ENCODE data around the gene AAGAB.
A peak's percentile ranks its signal among the peaks of the same experiment; 100 is the strongest.

The AAGAB gene

DNA sequence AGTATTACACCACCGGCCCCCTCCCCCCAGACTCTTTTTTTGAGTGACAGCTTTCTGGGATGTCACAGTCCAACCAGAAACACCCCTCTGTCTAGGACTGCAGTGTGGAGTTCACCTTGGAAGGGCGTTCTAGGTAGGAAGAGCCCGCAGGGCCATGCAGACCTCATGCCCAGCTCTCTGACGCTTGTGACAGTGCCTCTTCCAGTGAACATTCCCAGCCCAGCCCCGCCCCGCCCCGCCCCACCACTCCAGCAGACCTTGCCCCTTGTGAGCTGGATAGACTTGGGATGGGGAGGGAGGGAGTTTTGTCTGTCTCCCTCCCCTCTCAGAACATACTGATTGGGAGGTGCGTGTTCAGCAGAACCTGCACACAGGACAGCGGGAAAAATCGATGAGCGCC lies 63.6 kb downstream of the AAGAB start:
- Histone ChIP-seq H3K4me3 (ENCODE audit: low read depth, low read length) (no peak overlapping the region), H3K36me3 (replicated peaks) (peaks cover 84% of the 10 kb centered on the region), H3K27ac (no peak overlapping the region), H3K27me3 (replicated peaks) (no peaks in the 10 kb centered on the region)
- in situ Hi-C loops (cut with HindIII; ENCODE audit: low pct_ligation_motif_present, low sequenced_read_pairs), result no loop called here
- TF ChIP-seq, protein P1, sequence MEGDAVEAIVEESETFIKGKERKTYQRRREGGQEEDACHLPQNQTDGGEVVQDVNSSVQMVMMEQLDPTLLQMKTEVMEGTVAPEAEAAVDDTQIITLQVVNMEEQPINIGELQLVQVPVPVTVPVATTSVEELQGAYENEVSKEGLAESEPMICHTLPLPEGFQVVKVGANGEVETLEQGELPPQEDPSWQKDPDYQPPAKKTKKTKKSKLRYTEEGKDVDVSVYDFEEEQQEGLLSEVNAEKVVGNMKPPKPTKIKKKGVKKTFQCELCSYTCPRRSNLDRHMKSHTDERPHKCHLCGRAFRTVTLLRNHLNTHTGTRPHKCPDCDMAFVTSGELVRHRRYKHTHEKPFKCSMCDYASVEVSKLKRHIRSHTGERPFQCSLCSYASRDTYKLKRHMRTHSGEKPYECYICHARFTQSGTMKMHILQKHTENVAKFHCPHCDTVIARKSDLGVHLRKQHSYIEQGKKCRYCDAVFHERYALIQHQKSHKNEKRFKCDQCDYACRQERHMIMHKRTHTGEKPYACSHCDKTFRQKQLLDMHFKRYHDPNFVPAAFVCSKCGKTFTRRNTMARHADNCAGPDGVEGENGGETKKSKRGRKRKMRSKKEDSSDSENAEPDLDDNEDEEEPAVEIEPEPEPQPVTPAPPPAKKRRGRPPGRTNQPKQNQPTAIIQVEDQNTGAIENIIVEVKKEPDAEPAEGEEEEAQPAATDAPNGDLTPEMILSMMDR (IDR thresholded peaks at IDR 0.05; ENCODE audit: low read depth, low read length, missing control alignments), result no peak
- DNase-seq, result no peak

DNA sequence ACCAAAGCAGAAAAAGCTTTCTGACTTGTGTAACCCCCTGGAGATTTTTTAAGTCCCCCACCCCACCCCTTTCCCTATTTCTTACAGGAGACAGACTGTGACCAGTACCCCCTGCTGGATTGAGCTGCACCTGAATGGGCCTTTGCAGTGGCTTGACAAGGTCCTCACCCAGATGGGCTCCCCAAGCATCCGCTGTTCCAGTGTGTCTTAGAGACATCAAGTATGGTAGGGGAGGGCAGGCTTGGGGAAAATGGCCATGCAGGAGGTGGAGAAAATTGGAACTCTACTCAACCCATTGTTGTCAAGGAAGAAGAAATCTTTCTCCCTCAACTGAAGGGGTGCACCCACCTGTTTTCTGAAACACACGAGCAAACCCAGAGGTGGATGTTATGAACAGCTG lies 64.1 kb downstream of the AAGAB start:
- TF ChIP-seq, protein P1 (IDR thresholded peaks at IDR 0.05; ENCODE audit: low read depth, low read length, missing control alignments), result no peak
- no peak for DNase-seq
- Histone ChIP-seq H3K27me3 (replicated peaks) (no peaks in the 10 kb centered on the region), H3K27ac (no peak overlapping the region), H3K4me3 (ENCODE audit: low read depth, low read length) (no peak overlapping the region), H3K36me3 (replicated peaks) (peaks cover 88% of the 10 kb centered on the region)
- in situ Hi-C loops (cut with HindIII; ENCODE audit: low pct_ligation_motif_present, low sequenced_read_pairs), result no loop called here

DNA sequence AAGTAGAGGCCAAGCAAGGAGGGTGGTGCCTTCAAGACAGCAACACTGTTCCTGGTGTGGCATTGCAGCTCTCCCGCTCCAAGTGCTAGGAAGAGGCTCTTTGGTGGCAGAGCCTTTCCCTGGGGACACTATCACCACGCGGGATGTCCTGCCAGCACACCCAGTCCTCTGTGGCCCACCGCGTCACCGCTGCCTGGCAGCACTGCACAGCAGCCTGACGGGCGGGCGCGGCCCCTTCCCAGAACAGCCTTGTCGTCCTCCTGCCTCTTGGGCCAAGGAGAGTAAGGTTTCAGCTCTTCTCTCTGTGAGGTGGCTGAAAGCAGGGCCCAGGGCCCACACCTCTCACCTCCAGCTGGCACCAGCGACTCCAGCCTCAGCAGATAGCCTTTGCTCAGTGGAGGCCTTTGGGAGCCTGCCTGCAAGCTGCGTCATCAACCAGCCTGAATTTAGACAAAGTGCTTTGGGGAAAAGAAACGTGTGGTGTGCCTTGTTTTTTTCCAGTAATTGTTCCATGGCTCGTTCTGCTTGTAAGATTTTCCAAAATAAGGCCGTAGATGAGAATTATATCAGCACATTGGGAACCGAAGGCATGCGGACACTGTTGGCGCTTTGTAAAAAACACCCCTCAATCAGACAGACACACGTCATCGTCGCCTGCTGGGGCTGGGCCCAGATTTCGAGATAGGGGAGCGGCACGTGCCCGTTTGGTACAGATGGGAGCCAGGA lies 65.0 kb downstream of the AAGAB start:
- TF ChIP-seq, protein P1 (IDR thresholded peaks at IDR 0.05; ENCODE audit: low read depth, low read length, missing control alignments), result no peak

DNA sequence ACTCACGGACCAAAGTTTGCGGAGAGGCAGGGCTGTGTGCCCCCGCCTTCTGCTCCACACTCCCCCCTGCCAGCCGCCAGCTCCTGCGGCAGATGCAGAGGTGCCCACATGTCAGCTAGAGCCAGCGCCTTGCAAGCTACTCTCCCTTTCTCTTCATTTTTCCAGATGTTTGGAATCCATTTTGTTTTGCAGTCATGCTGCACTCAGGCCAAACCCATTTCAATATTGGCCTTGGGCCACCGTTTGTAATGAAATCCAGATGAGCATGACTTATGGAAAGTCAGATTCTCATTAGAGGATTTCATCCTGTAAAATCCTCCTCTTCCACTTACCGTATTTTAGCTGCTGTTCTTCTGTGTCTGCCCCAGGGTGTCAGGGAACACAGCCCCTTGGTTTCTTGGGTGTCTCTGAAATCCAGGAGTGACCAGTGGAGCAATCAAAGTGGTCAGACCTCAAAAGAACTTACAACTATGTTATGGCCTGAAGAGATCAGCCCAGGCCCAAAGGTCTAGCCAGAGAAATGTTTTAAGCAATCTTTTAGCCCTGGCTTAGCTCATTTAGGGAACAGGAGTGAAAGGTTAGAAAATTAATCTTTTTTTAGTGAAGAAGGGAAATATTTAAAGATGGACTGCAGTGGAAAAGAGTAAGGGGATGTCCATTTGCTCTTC lies 65.8 kb downstream of the AAGAB start:
- Histone ChIP-seq H3K27me3 (replicated peaks) (no peaks in the 10 kb centered on the region), H3K36me3 (replicated peaks) (peaks cover 93% of the 10 kb centered on the region), H3K4me3 (ENCODE audit: low read depth, low read length) (no peak overlapping the region), H3K27ac (peak overlapping the region; percentile 15)
- in situ Hi-C loops (cut with HindIII; ENCODE audit: low pct_ligation_motif_present, low sequenced_read_pairs), result no loop called here
- peak; percentile 19 for DNase-seq
- TF ChIP-seq, protein P1 (IDR thresholded peaks at IDR 0.05; ENCODE audit: low read depth, low read length, missing control alignments), result no peak

More for the DNA sequence above, 65.0 kb downstream of the AAGAB start:
- Histone ChIP-seq H3K27me3 (replicated peaks) (no peaks in the 10 kb centered on the region), H3K4me3 (ENCODE audit: low read depth, low read length) (no peak overlapping the region), H3K36me3 (replicated peaks) (peaks cover 91% of the 10 kb centered on the region), H3K27ac (no peak overlapping the region)
- peak; percentile 0 for DNase-seq
- in situ Hi-C loops (cut with HindIII; ENCODE audit: low pct_ligation_motif_present, low sequenced_read_pairs), result no loop called here

DNA sequence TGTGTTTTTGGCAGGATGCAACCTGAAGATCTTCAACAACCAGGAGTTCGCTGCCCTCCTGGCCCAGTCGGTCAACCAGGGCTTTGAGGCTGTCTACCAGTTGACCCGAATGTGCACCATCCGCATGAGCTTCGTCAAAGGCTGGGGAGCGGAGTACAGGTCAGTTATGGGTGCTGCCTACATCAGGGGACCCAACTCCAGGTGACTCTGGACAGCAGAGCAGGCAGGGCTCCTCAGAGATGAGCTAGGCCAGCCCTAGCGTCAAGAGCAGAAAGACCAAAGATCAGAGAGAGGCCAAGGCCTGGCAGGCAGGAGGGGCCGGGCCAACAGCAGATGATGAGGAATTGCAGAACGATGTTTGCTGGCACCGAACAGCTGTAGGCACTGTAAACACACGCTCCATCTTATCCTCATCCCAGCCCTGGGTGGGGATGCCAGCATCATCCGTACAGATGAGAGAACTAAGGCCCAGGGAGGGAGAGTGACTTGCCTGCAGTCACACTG lies 67.1 kb downstream of the AAGAB start:
- no peak overlapping the region for H3K4me3 ChIP-seq (ENCODE audit: low read depth, low read length)
- H3K27ac ChIP-seq, result no peak overlapping the region
- H3K36me3 ChIP-seq (replicated peaks), result peaks cover 91% of the 10 kb centered on the region
- H3K27me3 ChIP-seq (replicated peaks), result no peaks in the 10 kb centered on the region
- DNase-seq, result no peak
- TF ChIP-seq, protein P1 (IDR thresholded peaks at IDR 0.05; ENCODE audit: low read depth, low read length, missing control alignments), result no peak
- in situ Hi-C loops (cut with HindIII; ENCODE audit: low pct_ligation_motif_present, low sequenced_read_pairs), result no loop called here
